ENCODE measurements around the gene GFRA4.
"Not testable (repeated sequence)": the region's sequence is repeated elsewhere in the genome, so short reads cannot be mapped to it uniquely, and the experiment has no call there.

Gene GFRA4

GRCh38 chr20:3652676-3653596 lies 10.3 kb downstream of the GFRA4 start:
- no peak for DNase-seq

- no peak for DNase-seq
Measured at GRCh38 chr20:3652221-3652620, 11.0 kb downstream of the GFRA4 start.

- DNase-seq = no peak
Measured at GRCh38 chr20:3651204-3651962, 11.8 kb downstream of the GFRA4 start.

GRCh38 chr20:3648951-3649350 lies 14.2 kb downstream of the GFRA4 start:
- no peak for DNase-seq

GRCh38 chr20:3647473-3647872 lies 15.7 kb downstream of the GFRA4 start:
- no peak for DNase-seq

GRCh38 chr20:3646651-3647050 lies 16.5 kb downstream of the GFRA4 start:
- DNase-seq = no peak

GRCh38 chr20:3646067-3646440 lies 17.1 kb downstream of the GFRA4 start:
- DNase-seq = no peak

GRCh38 chr20:3645309-3646066 lies 17.7 kb downstream of the GFRA4 start:
- no peak for DNase-seq

GRCh38 chr20:3640259-3640658 lies 22.9 kb downstream of the GFRA4 start:
- no peak for DNase-seq

GRCh38 chr20:3635346-3635745 lies 27.9 kb downstream of the GFRA4 start:
- no peak for DNase-seq

GRCh38 chr20:3633913-3634478 lies 29.2 kb downstream of the GFRA4 start:
- DNase-seq = no peak

- DNase-seq = no peak
Measured at GRCh38 chr20:3632311-3633004, 30.7 kb downstream of the GFRA4 start.

GRCh38 chr20:3631534-3631933 lies 31.7 kb downstream of the GFRA4 start:
- DNase-seq = no peak

- no peak for DNase-seq
Measured at GRCh38 chr20:3630429-3630828, 32.8 kb downstream of the GFRA4 start.

GRCh38 chr20:3629893-3630292 lies 33.3 kb downstream of the GFRA4 start:
- DNase-seq = no peak

- no peak for DNase-seq
Measured at GRCh38 chr20:3628502-3629314, 34.5 kb downstream of the GFRA4 start.

- no peak for DNase-seq
Measured at GRCh38 chr20:3627476-3627875, 35.7 kb downstream of the GFRA4 start.

GRCh38 chr20:3622406-3622805 lies 40.8 kb downstream of the GFRA4 start:
- no peak for DNase-seq

GRCh38 chr20:3621111-3621510 lies 42.1 kb downstream of the GFRA4 start:
- DNase-seq = no peak

GRCh38 chr20:3616250-3616649 lies 46.9 kb downstream of the GFRA4 start:
- no peak for DNase-seq

- not testable (repeated sequence) for DNase-seq
Measured at GRCh38 chr20:3615171-3615840, 47.9 kb downstream of the GFRA4 start.

All from CD4-positive, alpha-beta T cell treated with Interleukin-15 for 1 hour (primary cell).